Brain microvascular endothelial cell (primary cell): Measurements from ENCODE around the gene DOP1A.

Experiments
- DNase-seq: peaks from one replicate; pipeline ENCODE4 v3.0.0-alpha.2; 2020
- H3K27ac ChIP-seq: fragments of 250-450 bp; sonication (Bioruptor Pico); 2 replicates; pipeline ENCODE4 v1.5.1; 2020; ENCODE audit warnings: mild to moderate bottlenecking, moderate library complexity
- H3K27me3 ChIP-seq: fragments of 250-450 bp; sonication (Bioruptor Pico); replicated peaks from 2 replicates; pipeline ENCODE4 v1.5.1; 2020; ENCODE audit warnings: mild to moderate bottlenecking
- H3K36me3 ChIP-seq: fragments of 250-450 bp; sonication (Bioruptor Pico); replicated peaks from 2 replicates; pipeline ENCODE4 v1.5.1; 2020; ENCODE audit warnings: mild to moderate bottlenecking
- H3K4me3 ChIP-seq: 2 replicates; pipeline ENCODE4 v1.5.1; 2011; ENCODE audit warnings: low read depth, mild to moderate bottlenecking, control low read depth, low read length, moderate library complexity
- CTCF ChIP-seq: IDR thresholded peaks from 2 replicates; pipeline ENCODE4 v1.5.1; 2011; ENCODE audit warnings: low read depth, mild to moderate bottlenecking, moderate library complexity, low read length, control low read depth, inconsistent platforms; ENCODE audit errors: missing control alignments
- in situ Hi-C: cut with HindIII; loops from 2 replicates; pipeline ENCODE4 v1.10.0; 2017; ENCODE audit warnings: low sequenced_read_pairs, low pct_ligation_motif_present

The DOP1A gene

DNA sequence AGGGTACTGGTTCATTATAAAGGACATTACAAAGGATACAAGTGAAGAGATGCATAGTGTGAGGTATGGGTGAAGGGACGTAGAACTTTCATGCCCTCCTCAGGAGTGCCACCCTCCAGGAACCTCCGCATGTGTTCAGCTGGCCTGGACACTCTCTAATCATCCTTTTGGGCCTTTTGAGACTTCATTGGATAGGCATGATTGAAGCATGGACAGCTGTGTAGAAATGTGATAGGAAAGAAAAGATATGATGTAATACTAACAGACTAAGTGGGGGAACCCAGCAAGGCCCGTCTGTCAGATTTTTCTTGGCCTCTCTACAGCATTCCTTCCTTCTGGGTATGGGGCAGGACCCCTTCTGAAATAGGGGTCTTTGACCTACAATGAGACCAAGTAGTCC, 31.1 kb downstream of the DOP1A start:
- Histone ChIP-seq H3K4me3 (no peak overlapping the region), H3K36me3 (no peaks in the 10 kb centered on the region), H3K27ac (no peak overlapping the region), H3K27me3 (no peaks in the 10 kb centered on the region)
- no peak for TF ChIP-seq CTCF
- in situ Hi-C loops, result loop anchor here (25.0 kb wide), 1 partner anchor 414 kb away; the partner anchor contains the start of gene PRSS35
- DNase-seq, result no peak

GRCh38 chr6:83108378-83108777, 40.9 kb downstream of the DOP1A start:
- Histone ChIP-seq H3K27me3 (no peaks in the 10 kb centered on the region), H3K4me3 (no peak overlapping the region), H3K36me3 (no peaks in the 10 kb centered on the region), H3K27ac (no peak overlapping the region)
- DNase-seq, result no peak
- in situ Hi-C loops, result no loop called here
- TF ChIP-seq CTCF, result no peak

DNA sequence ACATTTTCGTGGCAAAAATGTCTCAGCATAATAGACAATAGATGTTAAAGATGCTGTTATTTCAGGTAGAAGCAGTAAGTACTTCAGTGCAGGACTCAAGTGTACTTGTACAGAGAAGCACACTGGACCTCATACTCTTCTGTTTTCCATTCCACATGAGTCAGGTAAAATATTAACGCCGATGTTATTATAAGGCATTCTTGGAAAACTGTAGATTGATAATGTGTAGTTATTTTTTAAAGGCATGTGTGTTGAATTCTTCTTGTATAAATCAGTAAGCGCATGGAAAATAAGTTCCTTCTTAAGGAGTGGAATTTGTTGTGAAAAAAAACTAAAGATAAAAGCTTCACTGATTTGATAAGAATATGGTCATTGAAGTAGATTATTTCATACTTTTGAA, 45.8 kb downstream of the DOP1A start:
- in situ Hi-C loops, result no loop called here
- TF ChIP-seq CTCF, result no peak
- no peak overlapping the region for H3K4me3 ChIP-seq
- H3K27ac ChIP-seq, result no peak overlapping the region
- no peak for DNase-seq
- no peaks in the 10 kb centered on the region for H3K27me3 ChIP-seq
- no peaks in the 10 kb centered on the region for H3K36me3 ChIP-seq

GRCh38 chr6:83114164-83114563, 46.7 kb downstream of the DOP1A start:
- no peak for DNase-seq
- Histone ChIP-seq H3K4me3 (no peak overlapping the region), H3K27ac (no peak overlapping the region), H3K27me3 (no peaks in the 10 kb centered on the region), H3K36me3 (no peaks in the 10 kb centered on the region)
- TF ChIP-seq CTCF, result no peak
- in situ Hi-C loops, result no loop called here

DNA sequence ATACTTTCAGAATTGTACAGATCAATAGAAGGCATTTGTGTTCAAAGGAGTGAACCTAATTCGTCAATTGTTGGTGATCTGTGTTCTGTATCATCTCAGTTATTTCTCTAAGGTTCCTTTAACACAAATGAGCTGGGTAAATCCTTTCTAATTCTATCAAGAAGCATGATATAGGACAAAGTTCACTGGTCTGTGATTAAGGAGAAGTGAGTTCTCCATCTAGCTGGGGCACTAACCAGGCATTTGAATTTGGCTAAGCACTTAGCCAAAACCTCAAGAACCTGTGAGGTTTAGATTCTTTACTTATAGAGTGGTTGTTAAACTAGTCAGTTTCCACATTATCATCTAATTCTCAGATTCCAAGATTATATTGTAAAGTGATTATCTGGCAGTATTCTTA, 50.3 kb downstream of the DOP1A start:
- H3K27me3 ChIP-seq, result no peaks in the 10 kb centered on the region
- TF ChIP-seq CTCF, result no peak
- no peak overlapping the region for H3K4me3 ChIP-seq
- no peaks in the 10 kb centered on the region for H3K36me3 ChIP-seq
- no peak for DNase-seq
- no peak overlapping the region for H3K27ac ChIP-seq
- in situ Hi-C loops, result no loop called here

- in situ Hi-C loops, result no loop called here
Measured at GRCh38 chr6:83119742-83120300, 52.4 kb downstream of the DOP1A start.

More at GRCh38 chr6:83119742-83120300, 52.4 kb downstream of the DOP1A start:
- no peaks in the 10 kb centered on the region for H3K27me3 ChIP-seq
- DNase-seq, result no peak
- TF ChIP-seq CTCF, result no peak
- no peaks in the 10 kb centered on the region for H3K36me3 ChIP-seq
- H3K4me3 ChIP-seq, result no peak overlapping the region
- H3K27ac ChIP-seq, result no peak overlapping the region
